Endothelial cell (in vitro differentiated cells): ENCODE results near the gene KAZN. TPM values are rescaled to one million over a fixed set of nuclear protein-coding genes. Genes with fewer than 3 reads are reported as not detected.
A peak's percentile ranks its signal among the peaks of the same experiment; 100 is the strongest.

Source experiments
- DNase-seq: peaks from one replicate; pipeline ENCODE4 v3.0.0; 2021; ENCODE audit warnings: low spot score
- H3K27ac Mint-ChIP-seq: one replicate; pipeline ENCODE4 v1.8.0; 2021; ENCODE audit warnings: mixed read lengths, inconsistent platforms; ENCODE audit not compliant: unreplicated experiment
- H3K27me3 Mint-ChIP-seq: one replicate; pipeline ENCODE4 v1.8.0; 2021; ENCODE audit warnings: mild to moderate bottlenecking, moderate library complexity, mixed read lengths, inconsistent platforms; ENCODE audit not compliant: unreplicated experiment
- H3K36me3 Mint-ChIP-seq: one replicate; pipeline ENCODE4 v1.8.0; 2021; ENCODE audit warnings: mild to moderate bottlenecking, low read depth, mixed read lengths, inconsistent platforms; ENCODE audit not compliant: unreplicated experiment
- H3K4me1 Mint-ChIP-seq: one replicate; pipeline ENCODE4 v1.8.0; 2021; ENCODE audit warnings: mild to moderate bottlenecking, mixed read lengths, inconsistent platforms; ENCODE audit not compliant: unreplicated experiment
- H3K4me3 Mint-ChIP-seq: one replicate; pipeline ENCODE4 v1.8.0; 2021; ENCODE audit warnings: mild to moderate bottlenecking, mixed read lengths, inconsistent platforms; ENCODE audit not compliant: unreplicated experiment
- H3K9me3 Mint-ChIP-seq: one replicate; pipeline ENCODE4 v1.8.0; 2021; ENCODE audit warnings: mixed read lengths, inconsistent platforms; ENCODE audit not compliant: unreplicated experiment
- total RNA-seq: library from RNA; stranded (reverse); fragmentation: NEBNext Ultra II Directional; extraction: Animal tissue kit (Norgen Biotek cat#: 25700); gene quantifications from one replicate; pipeline ENCODE4 v1.2.1, GENCODE V29; 2021; ENCODE audit not compliant: unreplicated experiment
- TF ChIP-seq, protein P1 (sequence below): fragments of 200-600 bp; sonication (generic); IDR thresholded peaks from one replicate; pipeline ENCODE4 v1.5.0; 2021; ENCODE audit warnings: antibody characterized with exemption; ENCODE audit not compliant: unreplicated experiment

The KAZN gene
- total RNA-seq, 1 donor from 2014 or later, result 10.1 TPM

DNA sequence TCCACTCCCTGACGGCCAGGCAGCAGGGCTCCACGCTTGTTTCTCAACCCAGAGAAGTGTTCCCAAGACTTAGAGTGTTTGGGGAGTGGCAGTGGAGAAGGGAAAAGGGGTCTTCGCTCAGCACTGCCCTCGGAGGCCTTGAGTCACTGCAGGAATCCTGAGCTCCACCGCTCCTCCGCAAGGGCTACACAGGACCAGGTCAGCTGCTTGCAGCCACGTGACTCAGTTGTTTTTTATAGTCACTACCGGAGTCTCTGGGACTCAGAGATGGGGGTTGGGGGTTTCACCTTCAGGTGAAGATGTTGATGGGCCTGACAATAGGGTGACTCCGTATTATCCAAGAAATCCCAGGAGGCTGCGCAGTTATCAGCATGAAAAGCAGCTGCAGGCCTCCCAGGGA, 478.9 kb downstream of the KAZN start:
- Mint-ChIP-seq H3K27me3 (peaks cover 5% of the 10 kb centered on the region), H3K4me1 (peaks cover 2% of the 10 kb centered on the region), H3K36me3 (no peaks in the 10 kb centered on the region), H3K4me3 (no peak overlapping the region), H3K27ac (no peak overlapping the region), H3K9me3 (no peaks in the 10 kb centered on the region)
- TF ChIP-seq, protein P1, sequence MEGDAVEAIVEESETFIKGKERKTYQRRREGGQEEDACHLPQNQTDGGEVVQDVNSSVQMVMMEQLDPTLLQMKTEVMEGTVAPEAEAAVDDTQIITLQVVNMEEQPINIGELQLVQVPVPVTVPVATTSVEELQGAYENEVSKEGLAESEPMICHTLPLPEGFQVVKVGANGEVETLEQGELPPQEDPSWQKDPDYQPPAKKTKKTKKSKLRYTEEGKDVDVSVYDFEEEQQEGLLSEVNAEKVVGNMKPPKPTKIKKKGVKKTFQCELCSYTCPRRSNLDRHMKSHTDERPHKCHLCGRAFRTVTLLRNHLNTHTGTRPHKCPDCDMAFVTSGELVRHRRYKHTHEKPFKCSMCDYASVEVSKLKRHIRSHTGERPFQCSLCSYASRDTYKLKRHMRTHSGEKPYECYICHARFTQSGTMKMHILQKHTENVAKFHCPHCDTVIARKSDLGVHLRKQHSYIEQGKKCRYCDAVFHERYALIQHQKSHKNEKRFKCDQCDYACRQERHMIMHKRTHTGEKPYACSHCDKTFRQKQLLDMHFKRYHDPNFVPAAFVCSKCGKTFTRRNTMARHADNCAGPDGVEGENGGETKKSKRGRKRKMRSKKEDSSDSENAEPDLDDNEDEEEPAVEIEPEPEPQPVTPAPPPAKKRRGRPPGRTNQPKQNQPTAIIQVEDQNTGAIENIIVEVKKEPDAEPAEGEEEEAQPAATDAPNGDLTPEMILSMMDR, result no peak
- DNase-seq, result no peak

DNA sequence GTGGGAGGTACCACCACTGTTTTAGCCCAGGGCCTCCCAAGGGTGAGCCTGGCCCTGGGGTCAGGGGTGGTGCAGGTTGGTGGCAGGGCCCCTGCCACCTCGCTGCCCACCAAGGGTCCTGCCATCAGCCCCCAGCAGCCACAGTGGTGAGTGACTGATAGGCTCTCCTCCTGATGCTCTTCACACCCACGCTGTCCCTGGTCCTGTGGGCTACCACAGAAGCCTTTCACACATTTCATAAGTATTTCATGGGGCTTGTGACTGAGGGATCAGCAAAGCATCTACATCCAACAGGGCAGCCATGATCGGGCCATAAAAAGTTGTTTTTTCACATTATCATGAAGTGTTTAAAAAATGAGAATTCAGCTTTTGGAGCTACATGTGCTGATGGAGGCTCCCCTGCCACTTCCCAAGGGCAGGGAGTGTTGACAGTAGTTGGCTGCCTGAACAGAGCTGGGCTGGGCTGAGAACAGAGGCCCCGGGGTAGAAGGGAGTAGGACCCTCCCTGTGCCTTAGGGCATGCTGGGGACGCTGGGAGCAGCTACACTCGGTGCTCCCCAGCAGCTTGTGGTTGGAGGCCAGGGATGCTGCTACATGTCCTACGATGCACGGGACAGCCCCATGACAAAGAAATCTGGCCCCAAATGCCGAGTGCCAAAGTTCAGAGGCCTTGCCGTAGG, 482.0 kb downstream of the KAZN start:
- H3K4me3 Mint-ChIP-seq, result no peak overlapping the region
- TF ChIP-seq, protein P1, result no peak
- H3K36me3 Mint-ChIP-seq, result no peaks in the 10 kb centered on the region
- H3K27ac Mint-ChIP-seq, result no peak overlapping the region
- H3K9me3 Mint-ChIP-seq, result no peaks in the 10 kb centered on the region
- no peak for DNase-seq
- H3K4me1 Mint-ChIP-seq, result peaks cover 11% of the 10 kb centered on the region
- H3K27me3 Mint-ChIP-seq, result peaks cover 2% of the 10 kb centered on the region

DNA sequence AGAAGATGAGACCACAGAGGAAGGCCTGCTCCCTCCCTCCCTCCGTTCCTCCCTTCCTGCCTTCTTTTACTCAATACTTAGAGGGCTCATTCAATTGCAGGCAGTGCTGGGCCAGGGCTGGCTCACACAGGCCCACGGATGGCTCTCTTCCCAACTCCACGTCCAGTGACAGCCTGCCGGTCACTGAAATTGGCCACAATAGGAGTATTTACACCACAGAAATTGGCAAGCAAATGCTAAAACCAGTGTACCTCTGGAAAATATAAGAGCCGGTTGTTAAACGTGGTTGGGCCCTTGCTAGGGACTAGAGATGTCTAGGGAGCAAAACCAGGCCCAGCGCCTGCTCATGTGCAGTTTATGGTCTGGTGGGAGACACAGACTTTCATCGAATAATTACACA, 482.6 kb downstream of the KAZN start:
- H3K9me3 Mint-ChIP-seq, result no peaks in the 10 kb centered on the region
- peaks cover 11% of the 10 kb centered on the region for H3K4me1 Mint-ChIP-seq
- TF ChIP-seq, protein P1, result no peak
- no peak overlapping the region for H3K4me3 Mint-ChIP-seq
- no peak for DNase-seq
- no peak overlapping the region for H3K27ac Mint-ChIP-seq
- H3K36me3 Mint-ChIP-seq, result no peaks in the 10 kb centered on the region
- H3K27me3 Mint-ChIP-seq, result no peaks in the 10 kb centered on the region

DNA sequence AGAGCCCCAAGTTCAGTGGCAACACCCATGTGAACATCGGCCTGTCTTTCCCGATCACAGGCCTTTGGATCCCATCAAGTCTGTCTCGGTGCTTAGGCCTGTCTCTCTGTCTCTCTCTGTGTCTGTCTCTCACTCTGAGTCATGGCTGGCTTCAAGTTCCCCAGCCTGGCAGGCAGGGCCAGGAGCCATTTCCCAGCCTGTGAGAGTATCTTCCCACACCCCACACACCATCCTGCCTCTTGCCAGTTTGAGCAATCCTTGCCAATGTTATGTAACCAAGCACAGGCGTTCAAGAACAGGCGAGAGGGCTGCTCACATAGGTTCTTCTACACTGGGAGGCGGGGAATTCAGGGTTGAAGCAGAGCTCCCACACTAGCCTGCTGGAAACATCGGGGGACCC, 485.1 kb downstream of the KAZN start:
- DNase-seq, result no peak
- no peak overlapping the region for H3K4me3 Mint-ChIP-seq
- H3K9me3 Mint-ChIP-seq, result no peaks in the 10 kb centered on the region
- no peaks in the 10 kb centered on the region for H3K27me3 Mint-ChIP-seq
- H3K36me3 Mint-ChIP-seq, result no peaks in the 10 kb centered on the region
- peaks cover 11% of the 10 kb centered on the region for H3K4me1 Mint-ChIP-seq
- TF ChIP-seq, protein P1, result no peak
- no peak overlapping the region for H3K27ac Mint-ChIP-seq

DNA sequence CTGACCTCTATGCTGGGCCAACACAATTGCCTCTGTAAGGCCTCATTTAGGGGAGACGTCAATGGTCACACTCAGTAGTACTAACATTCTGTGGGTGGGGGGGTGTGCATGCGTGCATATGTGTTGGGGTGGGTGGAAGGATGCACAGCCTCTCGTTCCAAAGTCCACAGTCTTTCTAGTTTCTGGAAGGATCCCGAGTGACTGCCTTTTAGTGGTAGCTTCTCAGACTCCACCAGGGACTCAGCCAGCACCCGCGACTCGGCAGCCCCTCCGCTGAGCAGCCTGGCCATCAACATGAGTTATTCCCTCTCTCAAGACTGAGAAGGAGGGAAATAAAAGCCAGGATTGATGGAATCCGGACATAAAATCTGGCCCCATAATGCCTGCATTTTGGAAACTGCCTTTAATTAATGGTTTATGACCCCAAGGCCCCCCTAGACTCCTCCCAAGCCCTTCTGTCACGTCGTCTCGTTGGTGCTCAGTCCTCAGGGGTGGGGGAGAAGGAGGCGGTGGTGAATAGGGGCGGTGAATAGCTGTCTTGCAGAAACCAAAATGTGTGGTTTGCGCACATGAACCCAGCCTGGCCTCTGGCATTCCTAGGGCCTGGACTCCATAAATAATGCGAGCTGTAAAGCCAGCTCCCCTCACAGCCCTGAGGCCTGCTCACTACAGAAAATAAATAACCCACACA, 489.9 kb downstream of the KAZN start:
- Mint-ChIP-seq H3K9me3 (no peaks in the 10 kb centered on the region), H3K27ac (peak overlapping the region; percentile 100), H3K4me1 (peaks cover 35% of the 10 kb centered on the region), H3K4me3 (no peak overlapping the region), H3K36me3 (no peaks in the 10 kb centered on the region), H3K27me3 (no peaks in the 10 kb centered on the region)
- no peak for DNase-seq
- TF ChIP-seq, protein P1, result no peak
